Esophagus muscularis mucosa (tissue), 4 donors: ENCODE measurements around the gene UNC5B.

Source experiments
- CTCF ChIP-seq, 3 experiments: fragments of 200-600 bp in 2 of 3; fragments of 450-650 bp in 1 of 3; sonication (generic) in 2 of 3; IDR thresholded peaks; one replicate each; pipeline ENCODE4 v1.5.1; 2017 to 2019; ENCODE audit warnings: antibody characterized with exemption in 3 of 3, mild to moderate bottlenecking in 2 of 3, moderate library complexity in 1 of 3
- EP300 ChIP-seq: sonication (generic); formaldehyde crosslinking; IDR thresholded peaks from one replicate; pipeline ENCODE4 v1.6.1; 2017; ENCODE audit warnings: antibody characterized with exemption
- POLR2A ChIP-seq: fragments of 450-650 bp; IDR thresholded peaks from one replicate; pipeline ENCODE4 v1.6.1; 2017; ENCODE audit warnings: antibody characterized with exemption, moderate library complexity, mild to moderate bottlenecking, low read depth
- POLR2AphosphoS5 ChIP-seq, 2 donors: sonication (generic); formaldehyde crosslinking; IDR thresholded peaks; one replicate each; pipeline ENCODE4 v1.6.1; 2017; ENCODE audit warnings: antibody characterized with exemption in 2 of 2

- TF ChIP-seq CTCF (IDR thresholded peaks at IDR 0.05), result no peak
- TF ChIP-seq POLR2AphosphoS5 (IDR thresholded peaks at IDR 0.05), result no peak
- TF ChIP-seq POLR2A, result no peak
- TF ChIP-seq EP300, result no peak
Measured at GRCh38 chr10:71263376-71263775, 51.0 kb downstream of the UNC5B start.
